HepG2 (cell line): ENCODE results near the gene CTBP1.

Source experiments
- AFF4 ChIP-seq: sonication (generic); formaldehyde crosslinking; IDR thresholded peaks from 2 replicates; pipeline ENCODE4 v1.4.0; 2020; ENCODE audit warnings: missing genetic modification reagents
- CTCF ChIP-seq: sonication (generic); formaldehyde crosslinking; IDR thresholded peaks from 2 replicates; pipeline ENCODE4 v1.5.0; 2020; ENCODE audit warnings: mild to moderate bottlenecking, missing genetic modification reagents, moderate library complexity
- POLR2A ChIP-seq, 2 experiments: IDR thresholded peaks; 2 replicates each; pipeline ENCODE4 v1.6.1; 2011; ENCODE audit warnings: low read depth in 2 of 2, low read length in 2 of 2, mild to moderate bottlenecking in 1 of 2, moderate library complexity in 1 of 2; ENCODE audit not compliant: insufficient read depth in 1 of 2
- RNF2 ChIP-seq: fragments of 450-650 bp; conservative IDR thresholded peaks from 2 replicates; pipeline ENCODE4 v1.6.1; 2016; ENCODE audit warnings: low read depth

- TF ChIP-seq AFF4 (CRISPR knock-in tag), result no peak
- no peak for TF ChIP-seq CTCF (CRISPR knock-in tag)
- TF ChIP-seq POLR2A (IDR thresholded peaks at IDR 0.05; ENCODE audit: insufficient read depth in 1 of 2, low read depth in 2 of 2, low read length in 2 of 2), result no peak
- no peak for TF ChIP-seq RNF2
Observed at GRCh38 chr4:1271686-1272085, 22.8 kb upstream of the CTBP1 start.
